ENCODE results near the gene FAM3C. TPM values are rescaled to one million over a fixed set of nuclear protein-coding genes. Genes with fewer than 3 reads are reported as not detected.

FAM3C gene
- total RNA-seq, 1 donor from 2014 or later = 47.5 TPM

DNA sequence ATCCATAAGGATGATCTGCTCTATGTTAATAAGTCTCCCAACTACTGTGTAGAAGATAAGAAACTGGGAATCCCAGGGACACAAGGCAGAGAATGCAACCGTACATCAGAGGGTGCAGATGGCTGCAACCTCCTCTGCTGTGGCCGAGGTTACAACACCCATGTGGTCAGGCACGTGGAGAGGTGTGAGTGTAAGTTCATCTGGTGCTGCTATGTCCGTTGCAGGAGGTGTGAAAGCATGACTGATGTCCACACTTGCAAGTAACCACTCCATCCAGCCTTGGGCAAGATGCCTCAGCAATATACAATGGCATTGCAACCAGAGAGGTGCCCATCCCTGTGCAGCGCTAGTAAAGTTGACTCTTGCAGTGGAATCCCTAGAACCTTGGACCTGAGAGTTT lies 57.0 kb downstream of the FAM3C start:
- Mint-ChIP-seq H3K36me3 (ENCODE audit: low read depth) (peaks cover 4% of the 10 kb centered on the region), H3K4me1 (no peaks in the 10 kb centered on the region), H3K27ac (ENCODE audit: unreplicated experiment) (no peak overlapping the region), H3K9me3 (no peaks in the 10 kb centered on the region), H3K27me3 (ENCODE audit: low read depth) (peaks cover 13% of the 10 kb centered on the region), H3K4me3 (no peak overlapping the region)
- DNase-seq (ENCODE audit: low read depth, low spot score) = no peak
- TF ChIP-seq, protein P1, sequence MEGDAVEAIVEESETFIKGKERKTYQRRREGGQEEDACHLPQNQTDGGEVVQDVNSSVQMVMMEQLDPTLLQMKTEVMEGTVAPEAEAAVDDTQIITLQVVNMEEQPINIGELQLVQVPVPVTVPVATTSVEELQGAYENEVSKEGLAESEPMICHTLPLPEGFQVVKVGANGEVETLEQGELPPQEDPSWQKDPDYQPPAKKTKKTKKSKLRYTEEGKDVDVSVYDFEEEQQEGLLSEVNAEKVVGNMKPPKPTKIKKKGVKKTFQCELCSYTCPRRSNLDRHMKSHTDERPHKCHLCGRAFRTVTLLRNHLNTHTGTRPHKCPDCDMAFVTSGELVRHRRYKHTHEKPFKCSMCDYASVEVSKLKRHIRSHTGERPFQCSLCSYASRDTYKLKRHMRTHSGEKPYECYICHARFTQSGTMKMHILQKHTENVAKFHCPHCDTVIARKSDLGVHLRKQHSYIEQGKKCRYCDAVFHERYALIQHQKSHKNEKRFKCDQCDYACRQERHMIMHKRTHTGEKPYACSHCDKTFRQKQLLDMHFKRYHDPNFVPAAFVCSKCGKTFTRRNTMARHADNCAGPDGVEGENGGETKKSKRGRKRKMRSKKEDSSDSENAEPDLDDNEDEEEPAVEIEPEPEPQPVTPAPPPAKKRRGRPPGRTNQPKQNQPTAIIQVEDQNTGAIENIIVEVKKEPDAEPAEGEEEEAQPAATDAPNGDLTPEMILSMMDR (conservative IDR thresholded peaks at IDR 0.05) = no peak

GRCh38 chr7:121337398-121337797 lies 58.7 kb downstream of the FAM3C start:
- no peaks in the 10 kb centered on the region for H3K4me1 Mint-ChIP-seq
- no peak overlapping the region for H3K4me3 Mint-ChIP-seq
- no peak for DNase-seq (ENCODE audit: low read depth, low spot score)
- no peaks in the 10 kb centered on the region for H3K9me3 Mint-ChIP-seq
- peaks cover 16% of the 10 kb centered on the region for H3K27me3 Mint-ChIP-seq (ENCODE audit: low read depth)
- TF ChIP-seq, protein P1 (conservative IDR thresholded peaks at IDR 0.05) = no peak
- peaks cover 4% of the 10 kb centered on the region for H3K36me3 Mint-ChIP-seq (ENCODE audit: low read depth)
- H3K27ac Mint-ChIP-seq (ENCODE audit: unreplicated experiment) = no peak overlapping the region

DNA sequence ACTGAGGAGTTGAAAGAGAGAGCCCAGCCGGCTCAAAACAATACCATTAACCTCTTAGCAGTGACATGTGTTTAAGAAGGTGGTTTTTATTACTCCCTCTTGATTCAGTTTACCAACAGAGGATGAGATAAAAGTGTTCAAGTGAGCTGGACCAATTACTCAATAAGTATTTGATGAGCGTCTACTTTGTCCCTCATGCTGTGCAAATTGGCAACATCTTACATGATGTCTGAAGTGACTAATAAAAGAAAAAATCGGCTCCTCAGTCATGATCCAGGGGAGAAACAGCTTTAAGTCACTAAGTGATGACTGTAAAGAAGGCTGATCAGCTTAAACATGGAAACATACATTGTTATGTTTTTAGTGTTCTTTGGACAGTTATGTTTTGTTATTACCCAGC lies 59.5 kb downstream of the FAM3C start:
- DNase-seq (ENCODE audit: low read depth, low spot score) = no peak
- Mint-ChIP-seq H3K36me3 (ENCODE audit: low read depth) (no peaks in the 10 kb centered on the region), H3K4me3 (no peak overlapping the region), H3K27me3 (ENCODE audit: low read depth) (peaks cover 25% of the 10 kb centered on the region), H3K27ac (ENCODE audit: unreplicated experiment) (no peak overlapping the region), H3K9me3 (no peaks in the 10 kb centered on the region), H3K4me1 (no peaks in the 10 kb centered on the region)
- TF ChIP-seq, protein P1 (conservative IDR thresholded peaks at IDR 0.05) = no peak

- DNase-seq (ENCODE audit: low read depth, low spot score) = no peak
- H3K4me1 Mint-ChIP-seq = peaks cover 6% of the 10 kb centered on the region
- H3K9me3 Mint-ChIP-seq = no peaks in the 10 kb centered on the region
- H3K36me3 Mint-ChIP-seq (ENCODE audit: low read depth) = no peaks in the 10 kb centered on the region
- H3K27ac Mint-ChIP-seq (ENCODE audit: unreplicated experiment) = no peak overlapping the region
- H3K27me3 Mint-ChIP-seq (ENCODE audit: low read depth) = peaks cover 40% of the 10 kb centered on the region
- TF ChIP-seq, protein P1 (conservative IDR thresholded peaks at IDR 0.05) = no peak
- no peak overlapping the region for H3K4me3 Mint-ChIP-seq
Observed at GRCh38 chr7:121334875-121335648, 61.0 kb downstream of the FAM3C start.

DNA sequence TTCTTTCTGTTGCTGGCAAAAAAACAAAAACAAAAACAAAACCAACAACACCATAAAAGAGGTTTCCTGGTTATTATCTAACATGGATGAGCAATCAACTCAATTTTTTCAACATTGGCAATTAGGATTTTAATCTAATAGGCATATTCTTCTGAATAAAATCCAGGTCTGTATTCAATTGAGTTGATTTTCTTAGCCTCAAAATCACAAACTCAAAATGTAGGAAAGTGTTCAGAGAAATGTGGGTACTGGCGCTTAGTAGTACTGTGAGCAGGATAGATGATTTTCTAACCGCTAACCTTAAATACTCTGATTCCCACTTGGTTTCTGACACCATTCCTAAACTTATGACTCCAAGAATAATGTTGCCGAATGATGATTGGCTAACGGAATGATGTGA lies 61.7 kb downstream of the FAM3C start:
- TF ChIP-seq, protein P1 (conservative IDR thresholded peaks at IDR 0.05) = no peak
- no peak overlapping the region for H3K27ac Mint-ChIP-seq (ENCODE audit: unreplicated experiment)
- H3K9me3 Mint-ChIP-seq = no peaks in the 10 kb centered on the region
- no peak for DNase-seq (ENCODE audit: low read depth, low spot score)
- H3K27me3 Mint-ChIP-seq (ENCODE audit: low read depth) = peaks cover 47% of the 10 kb centered on the region
- no peaks in the 10 kb centered on the region for H3K36me3 Mint-ChIP-seq (ENCODE audit: low read depth)
- H3K4me1 Mint-ChIP-seq = peaks cover 11% of the 10 kb centered on the region
- no peak overlapping the region for H3K4me3 Mint-ChIP-seq
